GM10266 (cell line): ENCODE measurements around the gene MDM4.

Experiments used
- DNase-seq: peaks from one replicate; pipeline ENCODE4 v3.0.0; 2012; ENCODE audit errors: extremely low spot score
- CTCF ChIP-seq: IDR thresholded peaks from 2 replicates; pipeline ENCODE4 v1.5.1; 2012; ENCODE audit warnings: mild to moderate bottlenecking, low read depth; ENCODE audit not compliant: control insufficient read depth, insufficient read depth; ENCODE audit errors: missing control alignments

The MDM4 gene

GRCh38 chr1:204493984-204494280 lies 22.3 kb upstream of the MDM4 start:
- DNase-seq: peak; percentile 53
- TF ChIP-seq CTCF: no peak

DNA sequence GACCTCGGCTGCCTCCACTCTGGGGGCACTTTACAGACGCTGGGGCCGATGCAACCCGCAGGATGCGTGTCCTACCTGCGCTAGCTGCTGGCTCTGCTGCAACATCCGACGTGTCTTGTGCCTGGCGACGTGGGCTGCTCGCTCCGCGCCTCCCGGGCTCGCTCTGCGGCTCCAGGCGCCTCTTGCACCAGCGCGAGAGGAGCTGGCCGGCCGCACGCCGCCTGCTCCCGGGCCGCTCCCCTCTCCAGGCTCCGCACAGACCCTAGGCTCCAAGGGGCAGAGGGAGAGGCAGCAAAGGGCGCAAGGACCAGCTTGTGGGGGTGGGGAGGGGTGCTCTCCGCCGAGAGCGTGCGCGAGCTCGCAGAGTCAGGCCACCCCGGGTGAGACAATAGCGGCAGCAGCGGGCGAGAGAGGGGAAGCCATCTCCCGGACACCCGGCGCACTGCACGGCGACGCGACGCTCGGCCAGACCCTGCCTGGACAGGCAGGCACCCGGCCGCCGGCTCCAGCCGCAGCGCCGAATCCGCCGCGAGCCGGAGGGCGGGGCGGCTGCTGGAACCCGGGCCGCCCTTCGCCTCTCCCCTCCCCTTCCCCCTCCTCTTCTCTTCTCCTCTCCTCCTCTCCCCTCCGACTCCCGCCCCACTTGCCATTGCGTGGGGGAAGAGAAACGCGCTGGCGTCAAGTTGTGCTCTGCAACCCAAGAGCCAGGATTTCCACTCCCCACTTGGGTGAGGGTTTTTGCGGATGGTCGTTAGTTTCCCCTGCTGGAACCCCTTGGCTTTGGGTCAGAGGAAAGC lies 21.7 kb upstream of the MDM4 start, which contains the start of gene PIK3C2B:
PIK3C2B (minus strand) TSS at position 525 of the 797 bp plus-strand sequence. CDS start 25,003 bp downstream, outside the sequence.
- DNase-seq: peak; percentile 86
- peak; percentile 53 for TF ChIP-seq CTCF

DNA sequence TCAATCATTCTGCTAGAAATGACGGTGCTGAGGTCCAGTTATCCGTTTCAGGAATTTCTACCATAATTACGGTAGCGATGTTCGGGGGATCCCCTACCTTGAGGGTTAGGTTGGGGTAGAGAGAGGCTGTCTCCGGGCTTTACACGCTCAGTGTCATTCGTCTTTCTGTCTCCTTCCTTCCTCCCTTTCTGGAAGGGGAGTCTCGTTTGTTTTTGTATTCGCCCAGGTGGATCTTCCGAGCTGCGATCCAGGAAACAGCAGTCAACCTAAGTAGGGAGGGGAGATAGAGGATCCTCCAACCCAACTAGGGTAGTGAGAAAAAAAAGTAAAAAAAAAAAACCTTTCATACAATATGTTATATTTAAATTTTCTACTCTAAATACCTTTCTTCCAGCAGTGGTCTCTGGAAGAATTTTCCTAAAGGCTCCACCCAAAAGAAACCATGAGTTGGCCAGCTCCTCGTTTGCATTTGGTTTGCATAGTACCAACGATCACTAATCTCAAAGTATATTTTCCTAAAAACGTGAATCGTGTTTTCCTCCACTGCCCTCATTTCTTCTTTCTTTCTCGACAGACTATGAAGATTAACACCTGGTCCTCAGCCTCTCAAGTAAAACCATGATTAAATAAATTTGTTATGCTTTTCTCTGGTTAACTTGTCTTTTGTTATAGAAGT lies 21.0 kb upstream of the MDM4 start:
- TF ChIP-seq CTCF: no peak
- peak; percentile 62 for DNase-seq

- no peak for DNase-seq
- no peak for TF ChIP-seq CTCF
These were observed 20.4 kb upstream of the MDM4 start for GRCh38 chr1:204495777-204496176.

DNA sequence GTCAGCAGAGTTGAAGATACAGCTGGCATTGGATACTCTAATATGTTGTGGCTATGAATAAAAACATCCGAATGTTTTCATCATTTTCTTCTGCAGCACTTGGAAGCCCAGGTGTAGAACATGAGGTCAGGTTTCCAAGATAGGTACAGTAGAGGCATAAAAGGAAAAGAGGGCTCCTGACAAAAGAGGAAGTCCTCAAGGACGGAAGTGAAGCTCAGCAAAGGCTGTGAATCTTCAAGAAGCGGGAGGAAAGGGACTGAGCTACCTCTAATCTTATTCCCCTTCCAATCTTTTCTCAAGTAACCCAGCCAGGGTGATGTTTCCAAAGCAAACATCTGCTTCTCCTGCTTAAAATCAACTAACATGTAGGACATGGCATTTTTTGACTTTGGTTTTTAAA lies 17.2 kb upstream of the MDM4 start:
- no peak for DNase-seq
- TF ChIP-seq CTCF: no peak

DNA sequence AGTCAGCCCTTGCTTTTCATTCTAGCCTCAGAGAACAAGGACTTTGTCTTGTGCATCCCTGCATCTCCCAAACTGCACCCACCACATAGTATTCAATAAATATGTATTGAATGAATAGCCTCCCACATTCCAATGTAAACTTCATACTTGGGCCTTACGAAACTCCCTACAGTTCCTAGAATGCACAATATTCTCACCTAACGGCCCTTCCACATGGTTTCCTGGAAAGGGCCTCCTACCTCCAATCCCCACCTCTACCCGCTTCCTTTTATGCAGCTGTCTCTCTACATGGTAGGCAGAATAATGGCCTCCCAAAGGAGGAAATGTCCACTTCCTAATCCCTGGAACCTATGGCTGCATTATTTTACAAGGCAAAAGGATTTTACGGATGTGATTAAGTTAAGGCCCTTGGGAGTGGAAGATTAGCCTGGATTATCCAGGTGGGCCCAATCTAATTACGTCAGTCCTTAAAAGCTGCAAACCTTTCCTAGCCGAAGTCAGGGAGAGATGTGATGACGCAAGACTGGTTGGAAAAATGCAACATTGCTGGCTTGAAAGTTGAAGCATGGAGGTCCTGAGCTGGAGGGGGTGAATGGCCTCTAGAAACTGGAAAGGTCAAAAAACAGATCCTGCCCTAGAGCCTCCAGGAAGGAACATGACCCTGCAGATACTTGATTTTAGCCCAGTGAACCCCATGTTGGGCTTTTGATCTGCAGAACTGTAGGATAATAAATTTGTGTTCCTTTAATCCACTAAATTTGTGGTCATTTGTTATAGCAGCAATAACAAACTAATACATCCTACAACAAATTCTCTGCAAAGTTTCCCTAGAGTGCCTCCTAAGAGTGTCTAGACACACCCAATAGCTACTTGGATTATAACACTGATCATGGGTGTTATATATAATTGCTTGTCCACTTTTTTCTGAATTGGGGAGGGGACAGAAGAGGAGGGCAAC lies 16.4 kb upstream of the MDM4 start:
- no peak for DNase-seq
- TF ChIP-seq CTCF: no peak
